IMR-90 (cell line): ENCODE data around the gene PID1.

Experiments used
- CTCF ChIP-seq: conservative IDR thresholded peaks from 2 replicates; pipeline ENCODE4 v1.5.1; 2012; ENCODE audit warnings: mild to moderate bottlenecking, low read depth, low read length, improper control_type of control experiment
- FOS ChIP-seq: fragments of 150-350 bp; IDR thresholded peaks from 2 replicates; pipeline ENCODE4 v1.6.1; 2016; ENCODE audit warnings: low read depth, low read length
- MAFK ChIP-seq: IDR thresholded peaks from 2 replicates; pipeline ENCODE4 v1.6.1; 2012; ENCODE audit warnings: low read depth, low read length, improper control_type of control experiment
- TF ChIP-seq, protein P1 (sequence below): fragments of 150-350 bp; IDR thresholded peaks from 2 replicates; pipeline ENCODE4 v1.6.1; 2017; ENCODE audit warnings: mild to moderate bottlenecking, antibody characterized with exemption, low read length, low read depth

DNA sequence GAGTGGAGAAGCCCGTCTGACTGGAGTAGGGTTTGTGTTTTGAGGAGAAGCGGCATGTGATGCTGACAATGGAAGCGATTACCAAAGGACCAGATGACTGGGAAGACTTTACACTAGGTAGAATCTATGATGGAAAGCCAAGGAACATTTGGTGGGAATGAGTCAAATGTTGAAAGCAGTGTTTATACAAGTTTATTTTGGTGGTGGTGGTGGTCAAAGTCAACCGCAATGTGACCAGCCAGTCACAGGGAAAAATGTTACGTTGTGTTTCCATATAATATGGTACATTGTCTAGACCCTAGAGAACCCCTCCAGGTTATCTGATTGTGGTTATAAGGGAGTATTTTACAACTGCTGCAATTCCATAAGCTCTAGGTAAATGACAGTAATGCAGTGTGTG is 216.8 kb downstream of the PID1 start:
- TF ChIP-seq, protein P1, sequence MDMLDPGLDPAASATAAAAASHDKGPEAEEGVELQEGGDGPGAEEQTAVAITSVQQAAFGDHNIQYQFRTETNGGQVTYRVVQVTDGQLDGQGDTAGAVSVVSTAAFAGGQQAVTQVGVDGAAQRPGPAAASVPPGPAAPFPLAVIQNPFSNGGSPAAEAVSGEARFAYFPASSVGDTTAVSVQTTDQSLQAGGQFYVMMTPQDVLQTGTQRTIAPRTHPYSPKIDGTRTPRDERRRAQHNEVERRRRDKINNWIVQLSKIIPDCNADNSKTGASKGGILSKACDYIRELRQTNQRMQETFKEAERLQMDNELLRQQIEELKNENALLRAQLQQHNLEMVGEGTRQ = no peak
- no peak for TF ChIP-seq CTCF
- TF ChIP-seq FOS = no peak
- TF ChIP-seq MAFK = no peak
